ENCODE results near the gene OR5A1. TPM values are rescaled to one million over a fixed set of nuclear protein-coding genes. Genes with fewer than 3 reads are reported as not detected.

Gene OR5A1
- total and polyA plus RNA-seq, 12 donors, result not detected

GRCh38 chr11:59417023-59417422, 19.2 kb upstream of the OR5A1 start:
- Histone ChIP-seq H3K4me3 (no peak overlapping the region), H3K9me3 (no peaks in the 10 kb centered on the region), H3K4me1 (peaks cover 0 to 5% (median 0%) of the 10 kb centered on the region in 9 donors), H3K27me3 (peaks cover 0 to 18% (median 0%) of the 10 kb centered on the region in 7 donors), H3K36me3 (no peaks in the 10 kb centered on the region), H3K27ac (no peak overlapping the region)
- WGBS, 2 donors, result 63 to 65% methylated on average over 5 of the region's 5 CpGs
- ATAC-seq (no peak), DNase-seq (no peak)
- intact Hi-C loops (cut with DNase I), result no loop called here
- TF ChIP-seq CTCF (IDR thresholded peaks at IDR 0.05), result no peak

- peaks cover 0 to 18% (median 0%) of the 10 kb centered on the region in 7 donors for H3K27me3 ChIP-seq
- H3K4me1 ChIP-seq, result peaks cover 0 to 4% (median 0%) of the 10 kb centered on the region in 9 donors
- no peaks in the 10 kb centered on the region for H3K9me3 ChIP-seq
- DNase-seq (no peak), ATAC-seq (no peak)
- no peaks in the 10 kb centered on the region for H3K36me3 ChIP-seq
- intact Hi-C loops (cut with DNase I), result no loop called here
- no peak overlapping the region for H3K4me3 ChIP-seq
- WGBS, 2 donors, result 74 to 78% methylated on average over 2 of the region's 2 CpGs
- no peak for TF ChIP-seq CTCF (IDR thresholded peaks at IDR 0.05)
- no peak overlapping the region for H3K27ac ChIP-seq
Observed at GRCh38 chr11:59418156-59418555, 18.1 kb upstream of the OR5A1 start.

- no peak overlapping the region for H3K4me3 ChIP-seq
- ATAC-seq, result no peak
- no peak overlapping the region for H3K27ac ChIP-seq
- TF ChIP-seq CTCF (IDR thresholded peaks at IDR 0.05), result no peak
- H3K9me3 ChIP-seq, result no peaks in the 10 kb centered on the region
- intact Hi-C loops (cut with DNase I), result loop anchor here in 1 of 10 donors (10.0 kb wide), 1 partner anchor 249 kb away; the partner anchor contains the start of gene DTX4
- H3K27me3 ChIP-seq, result peaks cover 0 to 7% (median 3%) of the 10 kb centered on the region in 7 donors
- DNase-seq, result no peak
- 64% methylated on average over 2 of the region's 2 CpGs for WGBS, 2 donors
- H3K4me1 ChIP-seq, result no peaks in the 10 kb centered on the region
- no peaks in the 10 kb centered on the region for H3K36me3 ChIP-seq
Observed at GRCh38 chr11:59423835-59424234, 12.4 kb upstream of the OR5A1 start.

DNA sequence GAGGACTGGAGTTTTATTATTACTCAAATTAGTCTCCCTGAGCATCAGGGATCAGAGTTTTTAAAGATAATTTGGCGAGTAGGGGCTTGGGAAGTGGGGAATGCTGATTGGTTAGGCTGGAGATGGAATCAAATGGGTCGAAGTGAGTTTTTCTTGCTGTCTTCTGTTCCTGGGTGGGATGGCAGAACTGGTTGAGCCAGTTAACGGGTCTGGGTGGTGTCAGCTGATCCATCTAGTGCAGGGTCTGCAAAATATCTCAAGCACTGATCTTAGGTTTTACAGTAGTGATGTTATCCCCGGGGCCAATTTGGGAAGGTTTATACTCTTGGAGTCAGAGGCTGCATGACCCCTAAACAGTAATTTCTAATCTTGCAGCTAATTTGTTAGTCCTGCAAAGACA, 11.1 kb upstream of the OR5A1 start:
- DNase-seq, result no peak
- Histone ChIP-seq H3K9me3 (no peaks in the 10 kb centered on the region), H3K36me3 (no peaks in the 10 kb centered on the region), H3K27me3 (peaks cover 0 to 7% (median 0%) of the 10 kb centered on the region in 7 donors), H3K27ac (no peak overlapping the region), H3K4me3 (no peak overlapping the region), H3K4me1 (no peaks in the 10 kb centered on the region)
- 59 to 62% methylated on average over 4 of the region's 4 CpGs for WGBS, 2 donors
- no peak for TF ChIP-seq CTCF (IDR thresholded peaks at IDR 0.05)
- intact Hi-C loops (cut with DNase I), result loop anchor here in 4 of 10 donors (5.0 to 10.0 kb wide), 2 partner anchors 250 to 253 kb away; partner anchors contain the start of gene DTX4 (in 4 of the 4)
- no peak for ATAC-seq

Measured in heart right ventricle (tissue), 16 donors.